HK-2 (cell line): Measurements from ENCODE around the gene IL17RE.

Source experiments
- DNase-seq: peaks from one replicate; pipeline ENCODE4 v3.0.0-alpha.2; 2018; ENCODE audit not compliant: unreplicated experiment

The IL17RE gene

DNA sequence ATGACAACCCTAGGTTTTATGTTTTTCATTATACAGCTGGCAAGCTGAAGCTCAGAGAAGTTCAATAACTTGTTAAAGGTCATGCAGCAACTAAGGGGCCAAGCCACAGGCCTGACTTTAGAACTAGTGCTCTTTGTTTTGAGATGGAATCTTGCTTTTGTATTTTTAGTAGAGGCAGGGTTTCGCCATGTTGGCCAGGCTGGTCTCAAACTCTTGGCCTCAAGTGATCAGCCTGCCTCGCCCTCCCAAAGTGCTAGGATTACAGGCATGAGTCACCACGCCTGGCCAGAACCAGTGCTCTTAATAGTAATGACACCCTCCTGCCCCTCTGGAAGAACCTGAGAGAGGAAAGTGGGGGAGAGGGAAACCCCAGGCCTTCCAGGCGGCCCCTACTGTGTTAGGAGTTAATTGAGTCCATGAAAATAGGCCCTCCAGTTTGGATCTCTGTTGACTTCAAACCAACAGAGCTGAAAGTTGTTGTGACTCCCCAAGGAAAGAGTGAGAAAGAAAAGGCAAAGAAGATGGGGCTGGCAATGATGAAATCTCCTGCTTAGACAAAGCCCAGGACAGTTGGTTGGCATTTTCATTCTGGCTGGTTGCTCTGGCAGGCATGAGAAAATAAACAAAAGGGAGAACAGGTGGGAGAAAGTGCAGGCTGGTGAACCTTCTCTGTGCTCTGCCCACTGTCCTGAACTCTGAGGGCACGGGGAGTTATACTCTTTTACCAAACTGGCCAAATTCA lies 53.1 kb downstream of the IL17RE start:
- DNase-seq, result no peak

DNA sequence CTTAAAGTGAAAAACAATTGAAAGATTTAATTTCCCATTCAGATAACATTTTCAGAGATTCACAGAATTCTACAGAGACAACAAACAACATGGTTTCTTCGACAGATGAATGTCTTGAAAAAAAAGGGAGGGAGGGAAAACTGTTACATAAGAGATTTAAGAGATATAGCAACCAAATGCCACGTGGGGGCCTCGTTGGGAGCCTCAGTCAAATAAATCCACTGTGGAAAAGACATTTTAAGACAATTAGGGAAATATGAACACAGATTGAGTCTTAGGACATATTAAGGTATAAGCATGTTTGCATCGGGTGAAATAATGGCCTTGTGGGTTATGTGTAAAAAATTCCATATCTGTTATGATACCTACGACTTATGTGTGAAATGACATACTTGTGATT lies 54.6 kb downstream of the IL17RE start:
- no peak for DNase-seq

DNA sequence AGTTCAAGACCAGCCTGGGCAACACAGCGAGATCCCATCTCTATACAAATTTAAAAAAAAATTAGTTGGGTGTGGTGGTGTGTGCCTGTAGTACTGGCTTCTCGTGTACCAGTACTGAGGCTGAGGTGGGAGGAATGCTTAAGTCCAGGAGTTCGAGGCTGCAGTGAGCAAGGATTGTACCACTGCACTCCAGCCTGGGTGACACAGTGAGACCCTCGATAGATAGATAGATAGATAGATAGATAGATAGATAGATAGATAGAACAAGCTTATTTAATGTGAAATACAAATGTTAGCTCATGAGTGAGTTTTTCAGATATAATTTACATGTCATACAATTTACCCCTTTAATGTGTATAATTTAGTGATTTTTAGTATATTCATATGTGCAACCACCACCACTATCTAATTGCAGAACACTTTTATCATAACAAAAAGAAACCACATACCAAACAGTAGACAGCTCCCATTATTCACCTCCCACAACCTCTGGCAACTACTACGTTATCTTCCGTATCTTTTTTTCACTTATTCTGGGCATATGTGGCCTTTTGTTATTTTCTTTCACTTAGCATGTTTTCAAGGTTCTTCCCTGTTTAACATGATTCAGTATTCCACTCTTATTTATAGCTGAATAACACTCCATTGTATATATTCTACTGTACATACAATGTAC lies 62.7 kb downstream of the IL17RE start:
- DNase-seq, result no peak
